Tibial nerve (tissue), 3 donors: ENCODE measurements around the gene TMEM170B.

Experiments used
- POLR2A ChIP-seq, 2 donors: fragments of 450-650 bp; IDR thresholded peaks; one replicate each; pipeline ENCODE4 v1.6.1; 2017; ENCODE audit warnings: antibody characterized with exemption in 2 of 2, mild to moderate bottlenecking in 2 of 2, moderate library complexity in 2 of 2
- TF ChIP-seq, protein P1 (sequence below), 5 experiments: fragments of 200-600 bp in 3 of 5; fragments of 450-650 bp in 2 of 5; sonication (generic) in 3 of 5; IDR thresholded peaks; one replicate each; pipeline ENCODE4 v1.5.1; 2016 to 2019; ENCODE audit warnings: antibody characterized with exemption in 5 of 5, mild to moderate bottlenecking in 3 of 5, moderate library complexity in 2 of 5

DNA sequence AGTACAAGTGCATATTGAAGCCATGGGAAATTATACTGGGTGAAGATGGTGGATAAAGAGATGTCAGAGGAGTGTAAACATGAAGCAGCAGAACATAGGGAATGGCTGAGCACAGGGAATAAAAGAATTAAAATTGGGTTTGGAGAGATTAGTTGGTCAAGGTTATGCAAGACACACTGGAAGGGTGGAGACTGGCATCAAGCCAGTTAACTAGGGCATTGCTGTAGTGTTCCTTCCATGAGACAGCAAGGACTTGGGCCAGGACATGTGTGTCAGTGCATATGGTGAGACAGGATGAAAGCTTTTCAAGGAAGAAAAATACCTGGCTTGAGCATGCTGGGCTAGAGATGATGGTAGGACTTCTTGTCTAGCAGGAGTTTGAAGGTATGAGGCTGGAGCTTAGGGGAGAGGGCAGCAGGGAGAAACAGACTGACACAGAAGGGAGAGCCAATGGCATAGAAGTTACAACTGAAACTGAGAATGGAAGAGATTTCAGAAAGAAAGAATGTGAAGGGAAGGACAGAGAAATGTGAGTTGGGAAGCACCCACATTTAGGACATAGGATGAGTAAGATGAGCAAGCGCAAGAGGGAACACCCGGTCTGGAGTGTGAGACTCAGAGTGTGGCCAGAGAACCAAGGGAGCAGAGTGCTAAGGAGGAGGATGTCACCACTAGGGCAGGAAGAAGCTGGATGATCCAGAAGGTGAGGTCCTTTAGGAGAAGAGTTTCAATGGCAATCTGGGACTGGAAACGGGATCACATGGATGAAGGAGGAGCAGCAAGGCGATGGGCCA, 14.5 kb upstream of the TMEM170B start:
- TF ChIP-seq, protein P1, sequence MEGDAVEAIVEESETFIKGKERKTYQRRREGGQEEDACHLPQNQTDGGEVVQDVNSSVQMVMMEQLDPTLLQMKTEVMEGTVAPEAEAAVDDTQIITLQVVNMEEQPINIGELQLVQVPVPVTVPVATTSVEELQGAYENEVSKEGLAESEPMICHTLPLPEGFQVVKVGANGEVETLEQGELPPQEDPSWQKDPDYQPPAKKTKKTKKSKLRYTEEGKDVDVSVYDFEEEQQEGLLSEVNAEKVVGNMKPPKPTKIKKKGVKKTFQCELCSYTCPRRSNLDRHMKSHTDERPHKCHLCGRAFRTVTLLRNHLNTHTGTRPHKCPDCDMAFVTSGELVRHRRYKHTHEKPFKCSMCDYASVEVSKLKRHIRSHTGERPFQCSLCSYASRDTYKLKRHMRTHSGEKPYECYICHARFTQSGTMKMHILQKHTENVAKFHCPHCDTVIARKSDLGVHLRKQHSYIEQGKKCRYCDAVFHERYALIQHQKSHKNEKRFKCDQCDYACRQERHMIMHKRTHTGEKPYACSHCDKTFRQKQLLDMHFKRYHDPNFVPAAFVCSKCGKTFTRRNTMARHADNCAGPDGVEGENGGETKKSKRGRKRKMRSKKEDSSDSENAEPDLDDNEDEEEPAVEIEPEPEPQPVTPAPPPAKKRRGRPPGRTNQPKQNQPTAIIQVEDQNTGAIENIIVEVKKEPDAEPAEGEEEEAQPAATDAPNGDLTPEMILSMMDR (IDR thresholded peaks at IDR 0.05): no peak
- TF ChIP-seq POLR2A (IDR thresholded peaks at IDR 0.05): no peak
